Neural cell (in vitro differentiated cells): Measurements from ENCODE around the gene CDH6.

Experiments
- CTCF ChIP-seq: fragments of 450-650 bp; IDR thresholded peaks from 2 replicates; pipeline ENCODE4 v1.5.1; 2014; ENCODE audit warnings: antibody characterized with exemption, mild to moderate bottlenecking, moderate library complexity; ENCODE audit not compliant: poor library complexity, severe bottlenecking
- EP300 ChIP-seq: fragments of 450-650 bp; conservative IDR thresholded peaks from 2 replicates; pipeline ENCODE4 v1.6.1; 2014; ENCODE audit warnings: antibody characterized with exemption, mild to moderate bottlenecking, moderate library complexity; ENCODE audit not compliant: poor library complexity, severe bottlenecking
- EZH2 ChIP-seq: fragments of 200-600, 300-800 bp; shearing (Covaris generic), sonication (generic); IDR thresholded peaks from 2 replicates; pipeline ENCODE4 v1.6.1; 2014; ENCODE audit warnings: antibody characterized with exemption, low read length, borderline replicate concordance, mild to moderate bottlenecking; ENCODE audit not compliant: insufficient read depth, poor library complexity, severe bottlenecking
- POLR2AphosphoS5 ChIP-seq: IDR thresholded peaks from 2 replicates; pipeline ENCODE4 v1.6.1; 2012
- RAD21 ChIP-seq: fragments of 450-650 bp; conservative IDR thresholded peaks from 2 replicates; pipeline ENCODE4 v1.6.1; 2014; ENCODE audit warnings: antibody characterized with exemption, mild to moderate bottlenecking, moderate library complexity
- TAF1 ChIP-seq: IDR thresholded peaks from 2 replicates; pipeline ENCODE4 v1.6.1; 2012; ENCODE audit warnings: low read depth

DNA sequence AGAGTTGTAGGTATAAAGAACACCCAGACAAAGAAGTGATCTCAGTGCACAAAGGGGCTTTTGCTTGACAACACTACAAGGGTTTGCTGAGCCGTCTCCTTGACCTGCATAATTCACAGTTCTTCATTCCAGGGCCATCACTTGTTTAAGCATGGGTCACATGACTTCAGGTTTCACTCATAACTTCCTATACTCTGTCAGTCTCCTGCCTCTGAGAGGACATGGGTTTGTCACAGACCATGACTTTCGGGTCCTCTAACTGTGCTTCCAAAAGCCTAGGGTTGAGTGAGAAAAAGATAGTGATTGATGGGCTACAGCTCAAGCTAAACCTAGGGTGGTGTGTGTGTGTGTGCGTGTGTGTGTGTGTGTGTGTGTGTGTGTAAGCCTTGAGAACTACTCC, 166.4 kb downstream of the CDH6 start:
- TF ChIP-seq CTCF (no peak), EZH2 (no peak), EP300 (no peak), RAD21 (no peak), POLR2AphosphoS5 (no peak), TAF1 (no peak)
